ENCODE data around the gene STEAP3.

DNA sequence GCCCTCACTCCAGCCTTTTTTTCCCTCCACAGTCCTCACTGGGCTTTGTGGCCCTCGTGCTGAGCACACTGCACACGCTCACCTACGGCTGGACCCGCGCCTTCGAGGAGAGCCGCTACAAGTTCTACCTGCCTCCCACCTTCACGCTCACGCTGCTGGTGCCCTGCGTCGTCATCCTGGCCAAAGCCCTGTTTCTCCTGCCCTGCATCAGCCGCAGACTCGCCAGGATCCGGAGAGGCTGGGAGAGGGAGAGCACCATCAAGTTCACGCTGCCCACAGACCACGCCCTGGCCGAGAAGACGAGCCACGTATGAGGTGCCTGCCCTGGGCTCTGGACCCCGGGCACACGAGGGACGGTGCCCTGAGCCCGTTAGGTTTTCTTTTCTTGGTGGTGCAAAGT is 39.4 kb downstream of the STEAP3 start:
- no peak for TF ChIP-seq POLR2AphosphoS5 (IDR thresholded peaks at IDR 0.05; ENCODE audit: low read depth, low read length)
- no peak for TF ChIP-seq TAF1 (IDR thresholded peaks at IDR 0.05; ENCODE audit: borderline replicate concordance, insufficient read depth, low read length)
- TF ChIP-seq REST (IDR thresholded peaks at IDR 0.05; ENCODE audit: insufficient read depth in 1 of 2, low read depth in 2 of 2, low read length in 2 of 2), result no peak
- TF ChIP-seq SIN3A (IDR thresholded peaks at IDR 0.05; ENCODE audit: borderline replicate concordance, insufficient read depth, low read length), result no peak
- TF ChIP-seq FOXP2 (optimal IDR thresholded peaks at IDR 0.05; ENCODE audit: borderline replicate concordance, extremely low read depth, extremely low read length, insufficient read depth), result no peak

Data from PFSK-1 (cell line).